ENCODE results near the gene PAPPA. TPM values are rescaled to one million over a fixed set of nuclear protein-coding genes. Genes with fewer than 3 reads are reported as not detected.

The PAPPA gene
- total and polyA plus RNA-seq, 9 donors: 0.61 to 5.5 (median 2.6) TPM

GRCh38 chr9:116417464-116417863 lies 263.9 kb downstream of the PAPPA start:
- Histone ChIP-seq H3K4me3 (no peak overlapping the region), H3K9me3 (no peaks in the 10 kb centered on the region), H3K36me3 (no peaks in the 10 kb centered on the region), H3K27ac (no peak overlapping the region), H3K27me3 (no peaks in the 10 kb centered on the region), H3K4me1 (ENCODE audit: insufficient read depth) (no peaks in the 10 kb centered on the region)
- no peak for DNase-seq
- WGBS, 3 donors: 87 to 88% (median 87%) methylated on average over 2 of the region's 2 CpGs
- no peak for TF ChIP-seq EP300 (IDR thresholded peaks at IDR 0.05)
- TF ChIP-seq, protein P1, sequence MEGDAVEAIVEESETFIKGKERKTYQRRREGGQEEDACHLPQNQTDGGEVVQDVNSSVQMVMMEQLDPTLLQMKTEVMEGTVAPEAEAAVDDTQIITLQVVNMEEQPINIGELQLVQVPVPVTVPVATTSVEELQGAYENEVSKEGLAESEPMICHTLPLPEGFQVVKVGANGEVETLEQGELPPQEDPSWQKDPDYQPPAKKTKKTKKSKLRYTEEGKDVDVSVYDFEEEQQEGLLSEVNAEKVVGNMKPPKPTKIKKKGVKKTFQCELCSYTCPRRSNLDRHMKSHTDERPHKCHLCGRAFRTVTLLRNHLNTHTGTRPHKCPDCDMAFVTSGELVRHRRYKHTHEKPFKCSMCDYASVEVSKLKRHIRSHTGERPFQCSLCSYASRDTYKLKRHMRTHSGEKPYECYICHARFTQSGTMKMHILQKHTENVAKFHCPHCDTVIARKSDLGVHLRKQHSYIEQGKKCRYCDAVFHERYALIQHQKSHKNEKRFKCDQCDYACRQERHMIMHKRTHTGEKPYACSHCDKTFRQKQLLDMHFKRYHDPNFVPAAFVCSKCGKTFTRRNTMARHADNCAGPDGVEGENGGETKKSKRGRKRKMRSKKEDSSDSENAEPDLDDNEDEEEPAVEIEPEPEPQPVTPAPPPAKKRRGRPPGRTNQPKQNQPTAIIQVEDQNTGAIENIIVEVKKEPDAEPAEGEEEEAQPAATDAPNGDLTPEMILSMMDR (IDR thresholded peaks at IDR 0.05): no peak
- TF ChIP-seq POLR2A (IDR thresholded peaks at IDR 0.05): no peak
- intact Hi-C loops (cut with DNase I): no loop called here

DNA sequence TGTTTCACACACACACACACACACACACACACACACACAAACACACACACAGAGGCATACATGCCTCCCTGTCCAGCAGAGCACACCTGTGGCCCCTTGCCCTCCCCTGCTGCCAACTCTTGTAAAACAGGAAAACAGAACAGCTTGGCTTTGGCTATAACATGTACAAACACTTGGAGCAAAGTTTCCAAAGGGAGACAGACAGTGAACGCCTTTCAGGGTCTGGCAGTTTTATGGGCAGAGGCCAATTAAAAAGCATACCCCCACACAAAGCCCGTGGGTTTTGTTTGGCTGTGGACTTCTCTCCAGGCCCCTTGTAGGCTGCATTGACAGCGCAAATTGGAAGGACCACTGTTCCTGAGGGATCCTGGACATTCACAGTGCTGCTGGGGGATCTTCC lies 265.6 kb downstream of the PAPPA start:
- Histone ChIP-seq H3K36me3 (no peaks in the 10 kb centered on the region), H3K27ac (no peak overlapping the region), H3K27me3 (no peaks in the 10 kb centered on the region), H3K9me3 (no peaks in the 10 kb centered on the region), H3K4me1 (ENCODE audit: insufficient read depth) (no peaks in the 10 kb centered on the region), H3K4me3 (no peak overlapping the region)
- intact Hi-C loops (cut with DNase I): no loop called here
- WGBS, 3 donors: 72 to 79% (median 74%) methylated on average over 3 of the region's 3 CpGs
- DNase-seq: no peak
- TF ChIP-seq, protein P1 (IDR thresholded peaks at IDR 0.05): no peak
- TF ChIP-seq EP300 (IDR thresholded peaks at IDR 0.05) (no peak), POLR2A (IDR thresholded peaks at IDR 0.05) (no peak)

DNA sequence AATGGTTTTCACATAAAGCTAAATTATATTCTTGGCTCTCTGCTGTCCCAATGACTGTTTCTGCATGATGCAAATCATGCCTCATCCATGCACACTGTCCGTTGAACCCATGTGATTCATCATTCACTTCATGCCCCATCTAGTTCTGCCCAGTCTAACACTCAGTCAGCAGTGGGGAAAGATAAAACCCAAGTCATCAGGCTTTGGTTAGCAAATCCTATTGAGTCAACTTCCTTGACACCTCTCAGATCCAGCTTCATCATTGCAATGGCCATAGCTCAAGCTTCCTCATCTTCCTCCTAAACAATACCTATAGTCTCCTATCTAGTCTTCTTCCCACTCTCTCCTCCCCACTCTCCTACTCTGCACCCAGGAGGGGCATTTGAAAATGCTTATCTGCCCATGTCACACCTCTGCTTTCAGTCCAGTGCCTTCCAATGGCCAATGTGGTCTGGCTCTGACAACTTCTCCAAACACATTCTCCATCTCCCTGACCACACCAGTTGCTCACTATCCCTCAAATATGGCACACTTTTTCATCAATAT lies 267.5 kb downstream of the PAPPA start:
- Histone ChIP-seq H3K27ac (no peak overlapping the region), H3K36me3 (no peaks in the 10 kb centered on the region), H3K4me1 (ENCODE audit: insufficient read depth) (no peaks in the 10 kb centered on the region), H3K9me3 (no peaks in the 10 kb centered on the region), H3K27me3 (no peaks in the 10 kb centered on the region), H3K4me3 (no peak overlapping the region)
- no peak for TF ChIP-seq POLR2A (IDR thresholded peaks at IDR 0.05)
- TF ChIP-seq, protein P1 (IDR thresholded peaks at IDR 0.05): no peak
- TF ChIP-seq EP300 (IDR thresholded peaks at IDR 0.05): no peak
- intact Hi-C loops (cut with DNase I): no loop called here
- DNase-seq: no peak
- 91 to 96% (median 94%) methylated on average over 1 of the region's 1 CpG for WGBS, 3 donors

DNA sequence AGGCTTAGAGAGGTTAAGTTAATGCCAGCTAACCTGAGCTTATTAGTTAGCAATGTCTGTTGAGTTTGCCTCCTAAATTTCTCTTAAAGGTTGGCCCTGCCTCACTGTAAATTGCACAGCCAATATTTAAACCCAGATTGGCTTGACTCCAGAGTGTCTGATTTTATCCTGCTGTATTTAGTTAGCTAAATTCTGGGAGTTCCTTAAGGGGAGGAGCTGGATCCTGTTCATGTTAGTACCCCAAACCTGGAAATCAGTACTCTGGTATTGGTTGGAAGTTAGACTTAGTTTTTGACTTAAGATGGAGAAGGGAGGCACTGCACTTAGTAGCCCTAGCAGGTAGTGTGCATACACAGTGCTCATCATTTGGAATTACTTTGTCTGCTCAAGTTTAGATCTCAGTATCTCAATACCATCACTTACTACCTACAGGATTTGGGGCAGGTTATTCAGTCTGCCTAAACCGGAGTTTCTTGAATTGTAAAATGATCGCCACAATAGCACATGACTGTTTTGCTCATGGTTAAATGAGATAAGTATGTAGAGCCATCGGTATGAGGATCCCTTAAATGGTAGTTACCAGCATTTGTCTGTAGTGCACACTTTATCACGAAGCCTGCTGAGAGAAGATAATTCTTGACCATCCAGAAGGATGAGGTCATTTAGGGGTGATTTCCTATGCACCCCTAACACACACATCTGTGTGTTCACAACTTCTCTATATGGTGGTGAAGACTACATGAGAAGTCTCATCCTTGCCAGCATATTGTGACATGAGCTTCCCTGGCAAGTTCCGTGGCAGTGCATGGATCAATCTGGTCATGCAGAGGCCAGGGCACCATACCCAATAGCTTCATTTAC lies 268.8 kb downstream of the PAPPA start:
- no peaks in the 10 kb centered on the region for H3K4me1 ChIP-seq (ENCODE audit: insufficient read depth)
- H3K9me3 ChIP-seq: no peaks in the 10 kb centered on the region
- 89 to 96% (median 94%) methylated on average over 5 of the region's 5 CpGs for WGBS, 3 donors
- intact Hi-C loops (cut with DNase I): no loop called here
- H3K36me3 ChIP-seq: no peaks in the 10 kb centered on the region
- no peak for DNase-seq
- TF ChIP-seq, protein P1 (IDR thresholded peaks at IDR 0.05): no peak
- TF ChIP-seq EP300 (IDR thresholded peaks at IDR 0.05) (no peak), POLR2A (IDR thresholded peaks at IDR 0.05) (no peak)
- no peak overlapping the region for H3K4me3 ChIP-seq
- no peaks in the 10 kb centered on the region for H3K27me3 ChIP-seq
- no peak overlapping the region for H3K27ac ChIP-seq
